GM19238 (cell line): ENCODE data around the gene RABL6.
"Not testable (repeated sequence)": the region's sequence is repeated elsewhere in the genome, so short reads cannot be mapped to it uniquely, and the experiment has no call there.

Experiments used
- DNase-seq: peaks from one replicate; pipeline ENCODE4 v3.0.0; 2011; ENCODE audit warnings: low spot score; ENCODE audit not compliant: insufficient read length

The RABL6 gene

DNA sequence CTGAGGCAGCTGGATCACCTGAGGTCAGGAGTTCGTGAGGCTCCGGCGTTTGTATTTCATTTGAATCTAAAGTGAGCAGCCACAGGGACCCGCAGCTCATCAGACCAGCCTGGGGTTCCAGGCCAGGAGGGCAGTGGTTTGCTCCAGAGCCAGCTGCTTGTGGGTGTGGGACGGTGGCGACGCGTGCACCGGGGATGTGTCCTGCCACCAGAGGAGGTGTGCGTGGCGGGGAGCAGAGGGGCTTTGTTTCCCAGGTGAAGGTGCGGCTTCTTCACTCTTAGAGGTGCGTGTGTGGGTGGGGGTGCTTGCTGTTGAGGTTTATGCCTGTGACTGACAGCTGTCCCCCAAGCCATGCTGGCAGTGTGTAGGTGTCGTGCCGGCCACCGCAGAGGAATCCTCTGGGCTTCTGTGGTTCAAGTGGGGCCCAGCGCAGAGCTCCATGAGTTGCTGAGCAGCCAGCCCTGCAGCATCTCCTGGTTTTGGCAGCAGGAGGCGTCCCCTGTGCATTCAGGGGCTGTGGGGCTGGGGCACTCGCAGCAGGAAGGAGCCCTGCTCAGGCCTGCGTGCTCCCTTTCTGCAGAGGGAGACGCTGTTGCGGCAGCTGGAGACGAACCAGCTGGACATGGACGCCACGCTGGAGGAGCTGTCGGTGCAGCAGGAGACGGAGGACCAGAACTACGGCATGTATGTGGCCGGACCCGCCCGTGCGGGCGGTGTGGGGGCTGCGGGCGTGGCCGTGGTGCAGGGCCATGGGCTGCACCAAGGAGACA is 27.6 kb downstream of the RABL6 start:
- DNase-seq: no peak

DNA sequence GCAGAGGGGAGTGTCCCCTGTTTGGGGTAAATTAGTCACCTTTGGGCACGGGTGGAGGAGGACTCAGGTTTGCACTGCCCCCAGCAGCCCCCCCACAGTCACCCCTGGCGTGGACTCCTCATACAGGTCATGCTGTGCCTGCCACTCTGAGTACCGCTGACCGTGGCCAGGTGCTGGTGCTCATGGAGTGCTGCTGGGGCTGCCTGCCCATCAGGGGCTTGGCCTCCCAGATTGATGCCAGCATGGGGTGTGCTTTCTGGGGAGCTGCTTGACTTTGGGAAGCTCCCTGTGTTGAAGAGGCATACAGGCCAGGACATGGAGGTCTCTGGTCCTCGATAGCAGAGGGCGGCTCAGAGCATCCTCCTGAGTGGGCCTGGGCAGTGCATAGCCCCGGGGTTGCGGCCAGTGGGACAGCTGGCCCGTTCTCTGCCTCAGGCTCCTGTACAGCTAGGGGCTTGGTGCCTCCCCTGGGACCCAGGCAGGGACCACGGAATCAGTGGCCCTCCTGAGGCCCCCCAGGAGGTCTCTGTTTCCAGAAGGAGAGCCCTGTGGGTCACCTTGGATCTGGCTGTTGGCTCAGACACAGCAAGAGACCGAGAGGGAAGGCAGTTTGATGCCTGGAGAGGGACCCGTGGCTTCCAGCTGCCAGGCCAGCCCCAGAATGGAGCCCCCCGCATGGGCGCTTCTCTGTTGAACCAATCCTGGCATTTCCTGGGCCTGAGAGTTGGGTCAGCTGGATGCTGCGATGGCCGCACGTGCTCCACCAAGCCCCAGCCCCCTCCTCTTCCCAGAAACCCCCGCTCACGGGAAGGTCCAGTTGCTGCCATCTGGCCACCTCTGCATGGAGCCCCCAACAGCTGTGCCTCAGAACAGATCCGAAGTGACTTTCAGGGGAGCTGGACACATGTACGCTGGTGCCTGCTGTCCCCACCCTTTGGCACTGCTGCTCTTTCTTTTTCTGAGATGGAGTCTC is 28.5 kb downstream of the RABL6 start:
- no peak for DNase-seq

DNA sequence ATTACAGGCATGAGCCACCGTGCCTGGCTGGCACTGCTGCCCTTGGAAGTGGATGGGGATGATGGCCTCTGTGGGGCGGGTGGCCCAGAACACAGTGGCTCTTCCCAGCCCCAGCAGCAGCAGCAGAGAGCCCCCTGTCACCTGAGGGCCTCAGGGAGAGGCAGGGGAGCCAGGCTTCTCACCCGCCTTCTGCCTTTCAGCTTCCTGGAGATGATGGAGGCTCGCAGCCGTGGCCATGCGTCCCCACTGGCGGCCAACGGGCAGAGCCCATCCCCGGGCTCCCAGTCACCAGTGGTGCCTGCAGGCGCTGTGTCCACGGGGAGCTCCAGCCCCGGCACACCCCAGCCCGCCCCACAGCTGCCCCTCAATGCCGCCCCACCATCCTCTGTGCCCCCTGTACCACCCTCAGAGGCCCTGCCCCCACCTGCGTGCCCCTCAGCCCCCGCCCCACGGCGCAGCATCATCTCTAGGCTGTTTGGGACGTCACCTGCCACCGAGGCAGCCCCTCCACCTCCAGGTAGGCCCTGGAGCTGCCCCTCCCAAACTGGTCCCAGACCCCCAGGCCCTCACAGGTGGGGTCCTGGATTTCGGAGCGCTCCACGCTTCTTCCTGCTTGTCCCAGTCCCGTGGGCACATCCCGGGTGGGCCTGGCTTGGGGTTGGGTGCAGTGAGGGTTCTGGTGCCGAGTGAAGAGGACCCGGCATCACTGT is 29.6 kb downstream of the RABL6 start:
- DNase-seq: no peak

DNA sequence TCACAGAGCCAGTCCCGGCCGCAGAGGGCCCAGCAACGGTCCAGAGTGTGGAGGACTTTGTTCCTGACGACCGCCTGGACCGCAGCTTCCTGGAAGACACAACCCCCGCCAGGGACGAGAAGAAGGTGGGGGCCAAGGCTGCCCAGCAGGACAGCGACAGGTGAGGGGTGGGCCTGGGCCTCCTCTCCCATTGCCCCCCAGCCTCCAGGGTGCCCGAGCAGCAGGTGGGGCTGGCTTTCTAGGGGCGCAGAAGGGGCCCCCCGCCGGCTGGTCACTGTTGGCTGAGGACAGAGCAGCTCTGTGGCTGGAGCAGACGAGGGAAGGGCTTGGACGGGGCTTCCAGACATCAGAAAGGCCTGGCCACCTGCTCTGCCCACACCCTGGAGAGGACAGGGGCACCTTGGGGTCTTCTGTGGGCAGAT is 30.1 kb downstream of the RABL6 start:
- DNase-seq: not testable (repeated sequence)

DNA sequence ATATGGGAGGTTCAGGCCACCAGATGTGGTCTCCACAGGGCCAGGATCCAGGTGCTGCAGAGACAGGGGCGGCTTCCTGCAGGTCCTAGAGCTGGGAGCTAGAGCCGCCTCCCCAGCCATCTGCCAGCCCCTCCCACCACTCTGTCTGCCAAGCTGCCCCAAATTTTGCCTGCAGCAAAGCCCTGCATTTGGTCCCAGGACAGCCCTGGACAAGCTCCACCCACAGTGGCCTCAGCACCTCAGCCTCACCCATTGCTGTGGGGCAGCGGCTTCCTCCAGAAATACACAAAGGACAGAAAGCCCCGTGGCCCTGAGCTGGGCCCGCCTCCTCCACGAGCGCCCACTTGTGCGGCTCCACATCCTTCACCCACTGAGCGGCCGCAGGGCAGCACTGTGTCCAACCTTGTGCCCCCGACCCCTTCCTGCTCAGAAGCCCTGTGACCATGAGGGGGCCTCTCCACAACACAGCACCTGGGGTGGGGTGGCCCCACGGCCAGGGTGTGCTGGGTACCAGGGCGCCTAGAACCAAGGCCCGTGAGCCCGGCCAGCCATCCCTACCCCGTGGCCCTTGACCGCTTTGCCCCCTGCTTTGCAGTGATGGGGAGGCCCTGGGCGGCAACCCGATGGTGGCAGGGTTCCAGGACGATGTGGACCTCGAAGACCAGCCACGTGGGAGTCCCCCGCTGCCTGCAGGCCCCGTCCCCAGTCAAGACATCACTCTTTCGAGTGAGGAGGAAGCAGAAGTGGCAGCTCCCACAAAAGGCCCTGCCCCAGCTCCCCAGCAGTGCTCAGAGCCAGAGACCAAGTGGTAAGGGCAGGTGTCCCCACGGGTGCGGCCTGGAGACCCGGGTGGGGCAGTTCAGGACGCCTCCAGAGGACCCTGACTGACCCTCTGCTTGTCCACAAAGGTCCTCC is 30.8 kb downstream of the RABL6 start:
- DNase-seq: no peak

DNA sequence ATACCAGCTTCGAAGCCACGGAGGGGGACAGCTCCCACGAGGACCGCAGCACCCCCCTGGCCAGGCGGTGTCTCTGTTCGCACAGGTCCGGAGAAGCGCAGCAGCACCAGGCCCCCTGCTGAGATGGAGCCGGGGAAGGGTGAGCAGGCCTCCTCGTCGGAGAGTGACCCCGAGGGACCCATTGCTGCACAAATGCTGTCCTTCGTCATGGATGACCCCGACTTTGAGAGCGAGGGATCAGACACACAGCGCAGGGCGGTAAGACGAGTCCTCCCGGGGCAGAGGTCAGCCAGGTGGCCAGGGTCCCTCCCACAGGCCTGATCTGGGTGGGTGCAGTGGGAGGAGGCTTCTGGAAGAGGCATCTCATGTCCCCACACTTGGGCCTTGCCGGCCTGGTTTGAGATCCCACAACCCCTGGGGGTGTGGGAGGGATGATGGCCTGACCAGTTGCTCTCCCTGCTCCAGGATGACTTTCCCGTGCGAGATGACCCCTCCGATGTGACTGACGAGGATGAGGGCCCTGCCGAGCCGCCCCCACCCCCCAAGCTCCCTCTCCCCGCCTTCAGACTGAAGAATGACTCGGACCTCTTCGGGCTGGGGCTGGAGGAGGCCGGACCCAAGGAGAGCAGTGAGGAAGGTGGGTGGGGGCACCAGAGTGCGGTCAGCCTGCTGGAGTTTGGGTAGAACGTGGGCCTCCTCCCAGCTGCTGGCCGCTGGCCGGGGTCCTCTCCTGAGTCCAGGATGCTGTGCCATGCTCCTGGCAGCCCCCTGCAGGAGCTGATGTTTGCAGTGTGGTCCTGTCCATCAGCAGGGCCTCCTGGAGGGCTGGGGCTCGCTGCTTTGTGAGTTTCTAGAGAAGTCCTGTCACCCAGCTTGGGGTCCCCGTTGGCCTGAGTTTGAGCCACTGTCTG is 31.7 kb downstream of the RABL6 start:
- no peak for DNase-seq

DNA sequence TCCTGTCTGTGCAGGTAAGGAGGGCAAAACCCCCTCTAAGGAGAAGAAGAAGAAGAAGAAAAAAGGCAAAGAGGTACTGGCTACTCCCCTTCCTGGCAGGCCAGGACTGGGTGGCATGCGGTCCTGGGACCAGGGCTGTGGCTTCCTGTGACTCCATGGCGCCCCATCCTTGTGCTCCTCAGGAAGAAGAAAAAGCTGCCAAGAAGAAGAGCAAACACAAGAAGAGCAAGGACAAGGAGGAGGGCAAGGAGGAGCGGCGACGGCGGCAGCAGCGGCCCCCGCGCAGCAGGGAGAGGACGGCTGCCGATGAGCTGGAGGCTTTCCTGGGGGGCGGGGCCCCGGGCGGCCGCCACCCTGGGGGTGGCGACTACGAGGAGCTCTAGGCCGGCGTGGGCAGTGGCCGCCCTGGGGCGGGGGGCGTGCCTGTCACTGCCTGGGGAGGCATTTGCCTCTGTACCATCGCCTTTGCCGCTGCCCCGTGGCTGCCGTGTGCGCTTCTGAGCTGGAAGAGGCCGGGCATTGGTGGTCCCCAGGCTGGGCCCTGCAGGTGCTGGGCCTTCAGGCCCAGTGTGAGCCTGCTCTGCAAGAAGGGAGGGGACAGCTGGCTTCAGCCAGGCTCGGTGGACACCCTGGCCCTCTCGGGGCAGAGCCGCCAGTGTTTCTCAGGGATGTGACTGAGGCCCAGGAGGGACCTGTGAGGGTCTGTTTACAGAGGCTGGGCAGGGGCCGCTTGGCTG is 32.6 kb downstream of the RABL6 start:
- no peak for DNase-seq

DNA sequence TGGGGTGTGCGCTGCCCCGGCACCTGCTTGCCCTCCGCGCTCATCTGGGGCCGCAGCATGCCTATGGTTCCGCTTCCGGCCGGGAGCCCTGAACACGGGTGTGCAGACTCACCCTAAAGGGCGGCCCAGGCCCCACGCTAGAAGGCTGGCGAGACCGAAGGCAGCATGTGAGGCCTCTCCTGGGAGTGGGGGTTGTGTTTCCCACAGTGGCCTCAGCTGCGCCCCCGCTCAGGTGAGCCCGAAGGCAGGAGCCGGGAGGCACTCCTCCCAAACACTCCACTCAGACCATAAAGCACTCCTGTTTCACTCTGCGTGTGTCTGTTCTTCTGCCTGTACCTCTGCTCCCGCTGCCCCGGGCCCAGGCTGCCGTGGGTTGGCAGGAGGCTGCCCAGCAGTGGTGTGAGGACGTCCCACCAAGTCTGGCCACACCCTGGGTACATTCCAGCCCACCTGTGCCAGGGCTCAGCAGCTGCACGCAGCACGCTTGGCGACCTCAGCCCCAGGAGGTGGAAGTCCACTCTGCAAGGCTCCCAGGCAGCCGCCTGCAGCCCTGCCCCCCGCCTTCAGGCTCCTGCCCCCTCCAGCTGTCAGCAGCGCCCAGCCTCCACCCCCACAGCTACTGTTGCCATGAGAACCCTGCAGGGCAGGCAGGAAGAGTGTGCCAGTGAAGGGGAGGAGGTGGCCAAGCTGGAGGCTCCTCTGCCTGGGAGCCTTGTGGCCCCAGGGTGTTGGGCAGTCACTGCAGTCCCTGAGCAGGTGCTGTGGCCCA is 33.3 kb downstream of the RABL6 start:
- no peak for DNase-seq

DNA sequence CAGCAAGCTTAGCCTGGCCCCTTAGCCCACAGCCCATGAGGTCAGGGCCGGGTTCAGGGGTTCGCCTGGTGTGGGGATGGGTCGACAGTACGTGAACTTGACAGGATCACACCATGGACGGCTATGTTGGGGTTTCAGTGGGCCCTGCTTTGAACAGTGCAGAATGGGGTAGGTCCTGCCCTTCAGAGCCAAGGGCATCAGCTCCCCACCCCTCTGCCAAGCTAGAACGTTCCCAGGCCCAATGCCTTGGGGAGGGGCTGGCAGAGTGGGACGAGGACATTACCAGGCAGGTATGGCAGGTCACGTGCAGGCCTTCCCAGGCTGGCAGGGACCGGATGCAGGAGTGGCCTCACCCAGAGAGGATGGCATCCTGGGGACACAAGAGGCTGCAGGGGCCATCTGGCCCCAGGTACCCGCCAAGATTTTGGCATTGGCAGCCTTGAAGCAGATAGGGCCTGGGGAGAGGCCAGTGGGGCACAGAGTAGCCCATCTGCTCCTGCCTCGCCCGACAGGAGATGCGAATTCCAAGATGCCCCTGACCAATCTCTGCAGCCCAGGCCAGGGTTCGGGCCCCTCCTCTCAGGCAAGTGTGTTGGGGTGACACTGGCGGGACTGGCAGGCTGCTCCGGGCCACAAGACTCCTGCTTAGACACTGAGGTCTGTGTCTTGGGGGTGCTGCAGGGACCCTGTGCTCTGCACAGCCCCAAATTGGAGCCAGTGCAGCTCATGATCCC is 34.1 kb downstream of the RABL6 start:
- not testable (repeated sequence) for DNase-seq

DNA sequence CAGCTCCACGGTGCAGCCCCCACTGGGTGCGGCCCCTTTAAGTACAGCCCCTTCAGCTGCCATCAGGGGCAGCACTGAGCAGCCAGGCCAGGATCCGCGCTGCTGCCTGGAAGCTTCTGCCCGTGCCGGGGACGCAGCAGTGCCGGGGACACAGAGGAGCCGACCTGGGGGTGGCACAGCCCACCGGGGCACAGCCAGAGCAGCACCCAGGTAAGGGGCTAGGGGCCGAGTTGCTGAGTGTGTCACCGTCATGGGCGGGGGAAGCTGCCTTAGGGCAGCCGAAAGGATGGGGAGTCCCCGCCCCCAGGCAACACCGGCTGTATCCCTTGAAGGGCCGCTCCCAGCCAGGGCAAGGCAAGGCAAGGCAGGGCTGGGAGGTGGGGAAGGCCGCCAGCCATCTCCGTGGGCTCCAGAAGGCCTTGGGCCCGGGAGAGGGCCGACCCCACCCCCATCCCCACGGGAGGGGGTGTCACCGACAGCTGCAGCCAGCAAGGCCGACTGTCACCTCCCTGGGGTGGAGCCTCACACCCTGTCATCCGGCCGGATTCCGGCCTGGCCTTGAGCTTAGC is 34.7 kb downstream of the RABL6 start, which contains the start of gene AJM1:
Gene AJM1 (plus strand): TSS at position 99 of the 569 bp plus-strand sequence. CDS start 1,937 bp downstream, outside the sequence.
- peak; percentile 92 for DNase-seq

DNA sequence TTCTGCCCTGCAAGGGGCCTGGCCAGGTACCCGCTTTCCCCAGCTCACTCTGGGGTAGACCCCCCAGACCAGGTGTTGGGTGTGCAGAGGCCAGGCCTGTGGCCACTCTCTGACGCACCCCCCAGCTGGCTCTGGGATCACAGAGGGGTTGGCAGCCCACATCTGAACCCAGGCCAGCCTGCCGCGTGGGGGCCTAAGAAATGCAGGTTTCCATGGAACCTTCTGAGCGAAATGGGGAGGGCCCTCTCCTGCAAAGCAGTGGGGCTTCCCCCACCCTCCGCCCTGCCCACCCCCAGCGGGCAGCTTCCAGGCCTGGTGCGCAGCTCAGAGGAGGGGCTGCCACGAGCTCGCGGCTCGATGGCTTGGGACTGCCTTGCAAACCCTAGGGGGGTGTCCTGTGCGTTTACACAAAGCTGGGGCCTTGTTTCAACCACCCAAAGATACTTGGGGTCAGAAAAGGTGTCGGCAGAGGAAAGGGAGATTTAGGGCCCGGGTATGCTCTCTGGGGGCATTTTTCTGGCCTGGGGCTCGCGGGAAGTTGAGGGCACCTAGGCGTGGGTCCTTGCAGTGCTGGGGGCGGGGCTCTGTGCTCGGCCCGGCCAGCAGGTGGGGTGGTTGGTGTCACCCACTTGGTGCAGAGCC is 35.5 kb downstream of the RABL6 start:
- DNase-seq: not testable (repeated sequence)

DNA sequence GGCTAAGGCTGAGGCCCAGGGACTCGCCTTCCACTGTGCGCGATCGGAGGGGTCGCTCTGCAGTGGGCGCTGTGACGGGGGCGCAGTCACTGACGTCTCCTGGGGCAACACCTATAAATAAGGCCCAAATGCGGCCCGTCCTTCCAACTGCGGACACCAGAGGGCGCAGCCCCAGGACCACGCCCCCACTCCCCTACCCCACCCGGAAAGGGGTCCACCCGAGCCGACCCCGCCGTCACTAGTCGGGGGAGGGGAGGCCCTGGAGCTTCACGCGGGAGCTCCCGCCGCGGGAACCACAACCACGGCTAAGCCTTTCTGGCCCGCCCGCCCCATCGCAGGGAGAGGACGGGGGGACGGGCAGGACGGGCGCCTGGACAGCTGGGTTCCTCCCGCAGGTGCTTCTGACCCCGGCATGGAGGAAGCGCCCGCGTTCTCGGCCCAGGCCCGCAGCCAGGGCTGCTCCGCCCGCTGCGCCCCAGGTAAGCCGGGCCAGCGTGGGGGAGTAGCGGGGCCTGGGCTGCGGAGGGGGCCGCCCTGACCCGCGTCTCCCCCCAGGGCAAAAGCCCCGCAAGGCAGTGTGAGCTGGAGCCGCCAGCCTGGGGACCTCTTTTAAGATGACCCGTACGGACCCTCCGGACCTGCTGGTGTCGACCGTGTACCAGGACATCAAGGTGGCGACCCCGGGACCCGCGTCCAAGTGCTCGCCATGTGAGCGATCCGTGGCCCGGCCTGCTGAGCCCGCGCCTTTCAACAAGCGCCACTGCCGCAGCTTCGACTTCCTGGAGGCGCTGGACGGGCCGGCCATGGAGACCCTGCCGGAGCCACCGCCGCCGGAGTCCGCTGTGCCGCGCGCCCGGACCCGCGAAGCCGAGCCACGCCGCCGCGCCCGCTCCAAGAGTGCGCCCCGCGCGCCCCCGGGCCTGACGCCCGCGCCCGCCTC is 36.3 kb downstream of the RABL6 start:
- DNase-seq: not testable (repeated sequence)

DNA sequence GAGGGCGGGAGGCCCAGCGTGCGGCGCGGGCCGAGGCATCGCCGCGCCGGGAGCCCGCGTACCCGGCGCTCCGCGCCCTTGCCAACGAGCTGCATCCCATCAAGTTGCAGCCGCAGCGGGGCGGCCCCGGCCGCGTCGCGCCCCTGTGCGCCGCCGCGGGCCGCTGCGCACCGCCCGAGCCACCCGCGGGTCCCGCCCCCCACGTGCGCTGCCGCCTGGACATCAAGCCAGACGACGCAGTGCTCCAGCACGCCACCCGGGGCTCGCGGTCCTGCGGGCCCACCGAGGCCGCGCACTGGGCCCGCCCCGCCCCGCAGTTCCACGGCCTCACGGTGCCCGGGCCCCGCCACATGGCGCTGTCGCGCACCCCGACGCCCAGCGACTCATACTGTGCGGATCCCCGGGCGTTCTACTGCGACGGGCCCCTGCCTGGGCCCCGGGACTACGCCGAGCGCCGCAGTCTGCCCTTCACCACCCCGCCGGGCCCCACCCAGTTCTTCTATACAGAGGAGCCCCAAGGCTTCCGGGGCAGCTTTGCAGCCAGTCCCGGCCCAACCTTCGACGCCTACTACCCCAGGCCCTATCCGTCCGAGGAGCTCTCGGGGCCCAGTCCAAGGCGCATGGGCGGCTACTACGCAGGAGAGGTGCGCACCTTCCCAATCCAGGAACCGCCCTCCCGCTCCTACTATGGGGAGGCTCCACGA is 37.2 kb downstream of the RABL6 start:
- DNase-seq: no peak

DNA sequence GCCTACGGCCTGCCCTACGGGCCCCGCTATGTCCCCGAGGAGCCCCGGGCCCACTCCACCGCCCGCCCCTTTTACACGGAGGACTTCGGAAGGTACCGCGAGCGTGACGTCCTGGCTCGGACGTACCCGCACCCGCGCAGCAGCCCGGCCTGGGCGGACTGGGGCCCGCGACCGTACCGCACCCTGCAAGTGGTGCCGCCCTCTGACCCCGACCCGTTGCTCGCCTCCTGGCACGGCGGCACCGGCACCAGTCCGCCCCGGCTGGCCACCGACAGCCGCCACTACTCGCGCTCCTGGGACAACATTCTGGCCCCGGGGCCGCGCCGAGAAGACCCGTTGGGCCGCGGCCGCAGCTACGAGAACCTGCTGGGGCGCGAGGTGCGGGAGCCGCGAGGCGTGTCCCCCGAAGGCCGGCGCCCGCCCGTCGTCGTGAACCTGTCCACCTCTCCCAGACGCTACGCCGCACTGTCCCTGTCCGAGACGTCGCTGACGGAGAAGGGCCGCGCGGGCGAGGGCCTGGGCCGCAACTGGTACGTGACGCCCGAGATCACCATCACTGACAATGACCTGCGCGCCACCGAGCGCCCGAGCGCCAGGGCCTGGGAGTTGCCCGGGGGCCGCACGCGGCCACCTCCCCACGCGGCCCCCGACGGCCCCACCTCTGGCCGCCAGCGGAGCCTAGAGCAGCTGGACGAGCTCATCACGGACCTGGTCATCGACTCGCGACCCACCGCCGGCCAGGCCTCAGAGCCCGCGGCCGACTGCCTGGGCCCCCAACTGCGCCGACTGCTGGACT is 37.9 kb downstream of the RABL6 start:
- no peak for DNase-seq
